PC-9 (cell line): ENCODE data around the gene WDR7.

Experiments used
- EZH2 ChIP-seq: fragments of 200-600 bp; sonication (generic); IDR thresholded peaks from 2 replicates; pipeline ENCODE4 v1.8.0; 2017; ENCODE audit warnings: antibody characterized with exemption, low read depth
- TF ChIP-seq, protein P1 (sequence below): fragments of 200-600 bp; sonication (generic); conservative IDR thresholded peaks from 2 replicates; pipeline ENCODE4 v1.6.1; 2017; ENCODE audit warnings: mixed run types, antibody characterized with exemption, mild to moderate bottlenecking, moderate library complexity

DNA sequence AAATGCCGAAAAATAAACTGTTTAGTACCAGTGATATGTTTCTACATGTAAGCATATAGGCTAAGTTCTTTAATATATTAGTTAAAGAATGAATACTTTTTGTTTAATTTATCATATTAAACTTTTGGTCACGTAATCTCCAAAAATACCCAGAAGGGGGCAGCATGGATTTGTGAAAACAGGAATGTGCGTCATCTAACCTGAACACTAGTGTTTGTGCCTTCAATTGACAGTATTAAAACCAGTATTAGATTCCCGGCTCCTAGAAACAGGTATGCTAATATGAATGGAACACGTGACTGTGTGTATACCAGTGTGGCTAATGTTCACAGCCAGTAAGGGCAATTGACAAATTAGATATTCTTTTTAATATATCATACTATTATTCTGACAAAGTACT is 51.8 kb downstream of the WDR7 start:
- TF ChIP-seq, protein P1, sequence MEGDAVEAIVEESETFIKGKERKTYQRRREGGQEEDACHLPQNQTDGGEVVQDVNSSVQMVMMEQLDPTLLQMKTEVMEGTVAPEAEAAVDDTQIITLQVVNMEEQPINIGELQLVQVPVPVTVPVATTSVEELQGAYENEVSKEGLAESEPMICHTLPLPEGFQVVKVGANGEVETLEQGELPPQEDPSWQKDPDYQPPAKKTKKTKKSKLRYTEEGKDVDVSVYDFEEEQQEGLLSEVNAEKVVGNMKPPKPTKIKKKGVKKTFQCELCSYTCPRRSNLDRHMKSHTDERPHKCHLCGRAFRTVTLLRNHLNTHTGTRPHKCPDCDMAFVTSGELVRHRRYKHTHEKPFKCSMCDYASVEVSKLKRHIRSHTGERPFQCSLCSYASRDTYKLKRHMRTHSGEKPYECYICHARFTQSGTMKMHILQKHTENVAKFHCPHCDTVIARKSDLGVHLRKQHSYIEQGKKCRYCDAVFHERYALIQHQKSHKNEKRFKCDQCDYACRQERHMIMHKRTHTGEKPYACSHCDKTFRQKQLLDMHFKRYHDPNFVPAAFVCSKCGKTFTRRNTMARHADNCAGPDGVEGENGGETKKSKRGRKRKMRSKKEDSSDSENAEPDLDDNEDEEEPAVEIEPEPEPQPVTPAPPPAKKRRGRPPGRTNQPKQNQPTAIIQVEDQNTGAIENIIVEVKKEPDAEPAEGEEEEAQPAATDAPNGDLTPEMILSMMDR: peak; percentile 71
- no peak for TF ChIP-seq EZH2
